SK-N-SH (cell line): ENCODE measurements around the gene ARMC3. TPM values are rescaled to one million over a fixed set of nuclear protein-coding genes. Genes with fewer than 3 reads are reported as not detected.

Experiments used
- CTCF ChIA-PET: fragments of 300-600, 350-600 bp; formaldehyde crosslinking; extraction: SDS; loops from one replicate; lab custom pipeline; 2021; lab: Yijun Ruan, JAX
- POLR2A ChIA-PET: fragments of 350-600 bp; sonication (Branson Sonifier 250); formaldehyde crosslinking; extraction: SDS; loops from one replicate; lab custom pipeline; 2020; ENCODE audit warnings: antibody characterized with exemption, inconsistent platforms; lab: Yijun Ruan, JAX
- DNase-seq: peaks from one replicate; pipeline ENCODE4 v3.0.0; 2012
- H2AFZ ChIP-seq: fragments of 200-600 bp; sonication (generic); 2 replicates; pipeline ENCODE4 v1.8.1; 2016; ENCODE audit warnings: antibody characterized with exemption, mild to moderate bottlenecking, low read depth
- H3F3A ChIP-seq: fragments of 200-600 bp; sonication (generic); replicated peaks from 2 replicates; pipeline ENCODE3; 2016; ENCODE audit warnings: antibody characterized with exemption, mild to moderate bottlenecking; ENCODE audit not compliant: insufficient read depth
- H3K27ac ChIP-seq, 2 experiments: fragments of 200-500 bp in 1 of 2; fragments of 200-600 bp in 1 of 2; sonication (Bioruptor generic) in 1 of 2; sonication (generic), shearing (Covaris generic) in 1 of 2; 2 replicates each; pipeline versions ENCODE4 v1.5.1 to v1.6.1; 2014 to 2016; ENCODE audit warnings: low read depth in 2 of 2, inconsistent platforms in 1 of 2, low read length in 1 of 2, mild to moderate bottlenecking in 1 of 2, mixed read lengths in 1 of 2
- H3K27me3 ChIP-seq: fragments of 200-600 bp; sonication (generic), shearing (Covaris generic); 2 replicates; pipeline ENCODE4 v1.6.1; 2016; ENCODE audit warnings: mixed run types; ENCODE audit not compliant: insufficient read depth
- H3K36me3 ChIP-seq, 2 experiments: fragments of 200-500 bp in 1 of 2; fragments of 200-600 bp in 1 of 2; sonication (Bioruptor generic) in 1 of 2; sonication (generic) in 1 of 2; replicated peaks in 1 of 2; 2 replicates each; pipeline versions ENCODE3 to v1.5.1; 2014 to 2016; ENCODE audit warnings: low read length in 1 of 2, mild to moderate bottlenecking in 1 of 2; ENCODE audit not compliant: insufficient read depth in 2 of 2, control insufficient read depth in 1 of 2
- H3K4me1 ChIP-seq, 2 experiments: fragments of 200-500 bp in 1 of 2; fragments of 200-600 bp in 1 of 2; sonication (Bioruptor generic) in 1 of 2; sonication (generic), shearing (Covaris generic) in 1 of 2; 2 replicates each; pipeline versions ENCODE4 v1.5.1 to v1.6.1; 2014 to 2016; ENCODE audit warnings: low read depth in 1 of 2, low read length in 1 of 2, mixed run types in 1 of 2; ENCODE audit not compliant: insufficient read depth in 2 of 2, control insufficient read depth in 1 of 2
- H3K4me2 ChIP-seq: fragments of 200-600 bp; sonication (generic), shearing (Covaris generic); 2 replicates; pipeline ENCODE4 v1.6.1; 2017; ENCODE audit warnings: mixed run types
- H3K4me3 ChIP-seq, 2 experiments: fragments of 200-500 bp in 1 of 2; fragments of 200-600 bp in 1 of 2; sonication (Bioruptor generic) in 1 of 2; sonication (generic), shearing (Covaris generic) in 1 of 2; 2 replicates each; pipeline versions ENCODE4 v1.5.1 to v1.8.1; 2014 to 2016; ENCODE audit warnings: low read depth in 2 of 2, inconsistent platforms in 1 of 2, low read length in 1 of 2, mild to moderate bottlenecking in 1 of 2, mixed read lengths in 1 of 2, moderate library complexity in 1 of 2
- H3K79me2 ChIP-seq: fragments of 200-600 bp; sonication (generic); 2 replicates; pipeline ENCODE4 v1.8.1; 2017; ENCODE audit warnings: mild to moderate bottlenecking; ENCODE audit not compliant: insufficient read depth
- H3K9ac ChIP-seq: fragments of 200-600 bp; sonication (generic); 2 replicates; pipeline ENCODE4 v1.6.1; 2017; ENCODE audit warnings: mixed run types
- H3K9me2 ChIP-seq: fragments of 200-600 bp; sonication (generic); 2 replicates; pipeline ENCODE4 v1.6.1; 2017; ENCODE audit warnings: mixed run types
- H3K9me3 ChIP-seq: fragments of 200-600 bp; sonication (generic); 2 replicates; pipeline ENCODE4 v1.6.1; 2017; ENCODE audit warnings: mixed run types, mild to moderate bottlenecking, moderate library complexity
- H4K20me1 ChIP-seq: fragments of 200-600 bp; sonication (generic); 2 replicates; pipeline ENCODE4 v1.6.1; 2017; ENCODE audit warnings: mild to moderate bottlenecking, mixed run types; ENCODE audit not compliant: insufficient read depth
- EP300 ChIP-seq, 2 experiments: IDR thresholded peaks; 2 replicates each; pipeline versions ENCODE4 v1.4.0 to v1.6.1; 2012; ENCODE audit warnings: borderline replicate concordance in 1 of 2, low read depth in 1 of 2, low read length in 1 of 2
- EZH2phosphoT487 ChIP-seq: fragments of 200-600 bp; sonication (generic); IDR thresholded peaks from 2 replicates; pipeline ENCODE4 v1.6.1; 2017; ENCODE audit warnings: low read depth, mixed run types, mild to moderate bottlenecking, antibody characterized with exemption, moderate library complexity, borderline replicate concordance
- FOSL2 ChIP-seq: IDR thresholded peaks from 2 replicates; pipeline ENCODE4 v1.4.0; 2012; ENCODE audit warnings: low read depth, mild to moderate bottlenecking, moderate library complexity, borderline replicate concordance
- FOXJ3 ChIP-seq: sonication (generic); formaldehyde crosslinking; IDR thresholded peaks from 2 replicates; pipeline ENCODE4 v1.5.1; 2020; ENCODE audit warnings: mild to moderate bottlenecking, missing genetic modification reagents
- FOXM1 ChIP-seq: IDR thresholded peaks from 2 replicates; pipeline ENCODE4 v1.4.0; 2012; ENCODE audit warnings: low read depth, mild to moderate bottlenecking
- MEF2A ChIP-seq: IDR thresholded peaks from 2 replicates; pipeline ENCODE4 v1.4.0; 2012; ENCODE audit warnings: low read depth, borderline replicate concordance
- NFIC ChIP-seq: IDR thresholded peaks from 2 replicates; pipeline ENCODE4 v1.4.0; 2012; ENCODE audit warnings: borderline replicate concordance
- RAD21 ChIP-seq: IDR thresholded peaks from 2 replicates; pipeline ENCODE4 v1.6.1; 2012; ENCODE audit warnings: mild to moderate bottlenecking, low read length
- RFX5 ChIP-seq: IDR thresholded peaks from 2 replicates; pipeline ENCODE4 v1.6.1; 2012; ENCODE audit warnings: mild to moderate bottlenecking, improper control_type of control experiment, low read length
- RXRA ChIP-seq: IDR thresholded peaks from 2 replicates; pipeline ENCODE4 v1.4.0; 2012; ENCODE audit warnings: low read depth, mild to moderate bottlenecking, borderline replicate concordance
- SIN3A ChIP-seq: IDR thresholded peaks from 2 replicates; pipeline ENCODE4 v1.6.1; 2012; ENCODE audit warnings: low read depth, mild to moderate bottlenecking, low read length, moderate library complexity, borderline replicate concordance
- SMC3 ChIP-seq: IDR thresholded peaks from 2 replicates; pipeline ENCODE4 v1.6.1; 2012; ENCODE audit warnings: low read depth, low read length, improper control_type of control experiment
- TAF1 ChIP-seq: IDR thresholded peaks from 2 replicates; pipeline ENCODE4 v1.6.1; 2012; ENCODE audit warnings: low read depth, mild to moderate bottlenecking, low read length, moderate library complexity, borderline replicate concordance
- TCF12 ChIP-seq: IDR thresholded peaks from 2 replicates; pipeline ENCODE4 v1.4.0; 2012
- YY1 ChIP-seq: IDR thresholded peaks from 2 replicates; pipeline ENCODE4 v1.4.0; 2012; ENCODE audit warnings: low read depth, mild to moderate bottlenecking
- WGBS: methylation state at CpG from one replicate; pipeline ENCODE4 v1.1.6; 2017; ENCODE audit warnings: low lambda C conversion rate; 5-methylcytosine and 5-hydroxymethylcytosine counted together
- polyA plus RNA-seq, 3 experiments: library from polyadenylated mRNA; depleted of rRNA; stranded (reverse); fragments of >200 nt; gene quantifications; 2 replicates each; pipeline ENCODE4 v1.2.3, GENCODE V29; 2012
- TF ChIP-seq, protein P1 (sequence below): IDR thresholded peaks from 2 replicates; pipeline ENCODE4 v1.4.0; 2012; ENCODE audit warnings: low read depth, borderline replicate concordance
- TF ChIP-seq, protein P2 (sequence below): fragments of 150-350 bp; IDR thresholded peaks from 2 replicates; pipeline ENCODE4 v1.6.1; 2017; ENCODE audit warnings: antibody characterized with exemption, low read length, low read depth, borderline replicate concordance
- TF ChIP-seq, protein P3 (sequence below): fragments of 200-600 bp; sonication (generic); IDR thresholded peaks from 2 replicates; pipeline ENCODE4 v1.6.1; 2017; ENCODE audit warnings: antibody characterized with exemption, mild to moderate bottlenecking, moderate library complexity

ARMC3 gene
- polyA plus RNA-seq, 1 of the 3 experiments (the other 2 are of a cell fraction): not detected

DNA sequence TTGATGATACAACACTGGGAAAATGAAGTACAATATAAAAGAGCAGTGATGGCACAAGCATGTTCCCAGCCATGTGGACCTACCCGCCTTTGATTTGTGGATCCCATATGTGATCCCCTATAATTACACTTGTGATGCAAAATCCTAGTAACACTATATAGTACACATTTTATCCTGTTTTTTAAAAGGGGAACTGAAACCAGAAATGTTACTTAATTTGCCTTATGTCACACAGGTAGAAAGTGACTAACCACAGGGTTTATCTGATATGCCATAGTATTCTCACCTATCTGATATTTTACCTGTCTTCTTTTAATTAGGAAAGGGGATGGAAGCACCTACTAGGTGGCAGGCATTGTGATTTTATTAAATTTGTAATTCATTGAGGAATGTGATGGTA is 35.0 kb downstream of the ARMC3 start:
- Histone ChIP-seq H3K36me3 (no peaks in the 10 kb centered on the region), H3K79me2 (no peaks in the 10 kb centered on the region), H3K27me3 (no peaks in the 10 kb centered on the region), H3K9me3 (no peaks in the 10 kb centered on the region), H3K9me2 (no peaks in the 10 kb centered on the region), H3K4me2 (no peak overlapping the region), H3F3A (no peaks in the 10 kb centered on the region), H3K4me3 (no peak overlapping the region), H3K4me1 (no peaks in the 10 kb centered on the region), H4K20me1 (no peaks in the 10 kb centered on the region), H3K27ac (no peak overlapping the region), H2AFZ (no peak overlapping the region), H3K9ac (no peak overlapping the region)
- TF ChIP-seq, protein P1, sequence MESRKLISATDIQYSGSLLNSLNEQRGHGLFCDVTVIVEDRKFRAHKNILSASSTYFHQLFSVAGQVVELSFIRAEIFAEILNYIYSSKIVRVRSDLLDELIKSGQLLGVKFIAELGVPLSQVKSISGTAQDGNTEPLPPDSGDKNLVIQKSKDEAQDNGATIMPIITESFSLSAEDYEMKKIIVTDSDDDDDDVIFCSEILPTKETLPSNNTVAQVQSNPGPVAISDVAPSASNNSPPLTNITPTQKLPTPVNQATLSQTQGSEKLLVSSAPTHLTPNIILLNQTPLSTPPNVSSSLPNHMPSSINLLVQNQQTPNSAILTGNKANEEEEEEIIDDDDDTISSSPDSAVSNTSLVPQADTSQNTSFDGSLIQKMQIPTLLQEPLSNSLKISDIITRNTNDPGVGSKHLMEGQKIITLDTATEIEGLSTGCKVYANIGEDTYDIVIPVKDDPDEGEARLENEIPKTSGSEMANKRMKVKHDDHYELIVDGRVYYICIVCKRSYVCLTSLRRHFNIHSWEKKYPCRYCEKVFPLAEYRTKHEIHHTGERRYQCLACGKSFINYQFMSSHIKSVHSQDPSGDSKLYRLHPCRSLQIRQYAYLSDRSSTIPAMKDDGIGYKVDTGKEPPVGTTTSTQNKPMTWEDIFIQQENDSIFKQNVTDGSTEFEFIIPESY: no peak
- TF ChIP-seq FOSL2: no peak
- no peak for TF ChIP-seq SMC3
- no peak for TF ChIP-seq SIN3A
- TF ChIP-seq MEF2A: no peak
- no peak for TF ChIP-seq RXRA
- TF ChIP-seq, protein P2, sequence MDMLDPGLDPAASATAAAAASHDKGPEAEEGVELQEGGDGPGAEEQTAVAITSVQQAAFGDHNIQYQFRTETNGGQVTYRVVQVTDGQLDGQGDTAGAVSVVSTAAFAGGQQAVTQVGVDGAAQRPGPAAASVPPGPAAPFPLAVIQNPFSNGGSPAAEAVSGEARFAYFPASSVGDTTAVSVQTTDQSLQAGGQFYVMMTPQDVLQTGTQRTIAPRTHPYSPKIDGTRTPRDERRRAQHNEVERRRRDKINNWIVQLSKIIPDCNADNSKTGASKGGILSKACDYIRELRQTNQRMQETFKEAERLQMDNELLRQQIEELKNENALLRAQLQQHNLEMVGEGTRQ: no peak
- no peak for TF ChIP-seq YY1
- TF ChIP-seq RFX5: no peak
- TF ChIP-seq TCF12: no peak
- no peak for TF ChIP-seq TAF1
- TF ChIP-seq NFIC: no peak
- TF ChIP-seq, protein P3, sequence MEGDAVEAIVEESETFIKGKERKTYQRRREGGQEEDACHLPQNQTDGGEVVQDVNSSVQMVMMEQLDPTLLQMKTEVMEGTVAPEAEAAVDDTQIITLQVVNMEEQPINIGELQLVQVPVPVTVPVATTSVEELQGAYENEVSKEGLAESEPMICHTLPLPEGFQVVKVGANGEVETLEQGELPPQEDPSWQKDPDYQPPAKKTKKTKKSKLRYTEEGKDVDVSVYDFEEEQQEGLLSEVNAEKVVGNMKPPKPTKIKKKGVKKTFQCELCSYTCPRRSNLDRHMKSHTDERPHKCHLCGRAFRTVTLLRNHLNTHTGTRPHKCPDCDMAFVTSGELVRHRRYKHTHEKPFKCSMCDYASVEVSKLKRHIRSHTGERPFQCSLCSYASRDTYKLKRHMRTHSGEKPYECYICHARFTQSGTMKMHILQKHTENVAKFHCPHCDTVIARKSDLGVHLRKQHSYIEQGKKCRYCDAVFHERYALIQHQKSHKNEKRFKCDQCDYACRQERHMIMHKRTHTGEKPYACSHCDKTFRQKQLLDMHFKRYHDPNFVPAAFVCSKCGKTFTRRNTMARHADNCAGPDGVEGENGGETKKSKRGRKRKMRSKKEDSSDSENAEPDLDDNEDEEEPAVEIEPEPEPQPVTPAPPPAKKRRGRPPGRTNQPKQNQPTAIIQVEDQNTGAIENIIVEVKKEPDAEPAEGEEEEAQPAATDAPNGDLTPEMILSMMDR: no peak
- no peak for TF ChIP-seq FOXJ3 (CRISPR knock-in tag)
- TF ChIP-seq FOXM1: no peak
- no peak for TF ChIP-seq EZH2phosphoT487
- no peak for TF ChIP-seq RAD21
- no peak for TF ChIP-seq EP300 (IDR thresholded peaks at IDR 0.05; ENCODE audit: borderline replicate concordance in 1 of 2, low read depth in 1 of 2, low read length in 1 of 2)
- no peak for DNase-seq
- POLR2A ChIA-PET: no interaction called here
- CTCF ChIA-PET: interaction anchor here (1.0 kb wide), 1 partner anchor 388 kb away, joined by 3 read pairs; no protein-coding TSS in a partner anchor
- 100% methylated on average over 1 of the region's 1 CpG for WGBS
